ENCODE measurements around the gene HS3ST5. TPM values are rescaled to one million over a fixed set of nuclear protein-coding genes. Genes with fewer than 3 reads are reported as not detected.
A peak's percentile ranks its signal among the peaks of the same experiment; 100 is the strongest.

Gene HS3ST5
- total and polyA plus RNA-seq, 2 experiments from 2014 or later = not detected

DNA sequence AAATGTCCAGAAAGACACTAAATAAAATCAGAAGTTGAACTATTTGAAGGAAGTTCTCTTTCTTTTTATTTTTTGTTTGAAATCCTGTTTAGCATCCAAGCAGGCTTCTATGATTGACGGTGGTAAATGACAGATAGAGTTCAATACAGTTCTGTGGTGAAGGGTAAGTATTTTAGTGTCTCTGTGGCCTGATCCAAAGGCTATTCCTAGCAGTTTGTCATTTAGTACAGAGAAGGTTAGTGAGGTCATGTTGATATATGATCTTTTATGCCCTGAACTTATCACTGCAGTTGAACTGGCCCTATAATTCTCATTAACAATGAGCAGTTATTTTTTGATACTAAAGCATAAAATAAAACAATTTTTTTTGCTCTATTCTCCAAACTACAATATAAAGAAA lies 227.2 kb downstream of the HS3ST5 start:
- in situ Hi-C loops (cut with MboI) = no loop called here
- no peaks in the 10 kb centered on the region for H3K4me1 ChIP-seq (ENCODE audit: insufficient read depth)
- no peak overlapping the region for H3K4me3 ChIP-seq
- H3K9me3 ChIP-seq (ENCODE audit: low read depth) = no peaks in the 10 kb centered on the region
- no peak overlapping the region for H3K4me2 ChIP-seq (ENCODE audit: unreplicated experiment)
- H3K9me2 ChIP-seq (ENCODE audit: insufficient read depth) = no peaks in the 10 kb centered on the region
- WGBS, 2 experiments (ENCODE audit: low coverage in 1 of 2, low lambda C conversion rate in 2 of 2, missing lambda C conversion rate in 2 of 2) = 41 to 47% methylated on average over 1 of the region's 1 CpG
- H2AFZ ChIP-seq = no peak overlapping the region
- no peaks in the 10 kb centered on the region for H3K79me2 ChIP-seq (ENCODE audit: insufficient read depth)
- H4K20me1 ChIP-seq (ENCODE audit: insufficient read depth) = no peaks in the 10 kb centered on the region
- no peaks in the 10 kb centered on the region for H3K27me3 ChIP-seq (replicated peaks; ENCODE audit: insufficient read depth)
- DNase-seq = no peak
- no peaks in the 10 kb centered on the region for H3F3A ChIP-seq (ENCODE audit: insufficient read depth)
- no peak overlapping the region for H3K9ac ChIP-seq
- no peak for TF ChIP-seq EZH2phosphoT487 (IDR thresholded peaks at IDR 0.05; ENCODE audit: insufficient read depth, low read depth)
- TF ChIP-seq EZH2 (IDR thresholded peaks at IDR 0.05; ENCODE audit: insufficient read depth, poor library complexity, severe bottlenecking) = no peak
- no peak overlapping the region for H3K27ac ChIP-seq
- no peaks in the 10 kb centered on the region for H3K36me3 ChIP-seq (ENCODE audit: low read depth)

- H3K4me3 ChIP-seq = no peak overlapping the region
- no peaks in the 10 kb centered on the region for H3K9me3 ChIP-seq (ENCODE audit: low read depth)
- H2AFZ ChIP-seq = no peak overlapping the region
- DNase-seq = peak; percentile 84
- H3K36me3 ChIP-seq (ENCODE audit: low read depth) = no peaks in the 10 kb centered on the region
- H3K4me1 ChIP-seq (ENCODE audit: insufficient read depth) = no peaks in the 10 kb centered on the region
- TF ChIP-seq EZH2phosphoT487 (IDR thresholded peaks at IDR 0.05; ENCODE audit: insufficient read depth, low read depth) = no peak
- no peak for TF ChIP-seq EZH2 (IDR thresholded peaks at IDR 0.05; ENCODE audit: insufficient read depth, poor library complexity, severe bottlenecking)
- no peaks in the 10 kb centered on the region for H4K20me1 ChIP-seq (ENCODE audit: insufficient read depth)
- no peaks in the 10 kb centered on the region for H3K27me3 ChIP-seq (replicated peaks; ENCODE audit: insufficient read depth)
- no peak overlapping the region for H3K27ac ChIP-seq
- in situ Hi-C loops (cut with MboI) = no loop called here
- no peak overlapping the region for H3K9ac ChIP-seq
- peak overlapping the region; percentile 7 for H3K4me2 ChIP-seq (ENCODE audit: unreplicated experiment)
- no peaks in the 10 kb centered on the region for H3K9me2 ChIP-seq (ENCODE audit: insufficient read depth)
- 19 to 20% methylated on average over 11 of the region's 11 CpGs for WGBS, 2 experiments (ENCODE audit: low coverage in 1 of 2, low lambda C conversion rate in 2 of 2, missing lambda C conversion rate in 2 of 2)
- no peaks in the 10 kb centered on the region for H3K79me2 ChIP-seq (ENCODE audit: insufficient read depth)
- no peaks in the 10 kb centered on the region for H3F3A ChIP-seq (ENCODE audit: insufficient read depth)
Measured at GRCh38 chr6:114108119-114109002, 234.5 kb downstream of the HS3ST5 start.

GRCh38 chr6:114106020-114106419 lies 236.8 kb downstream of the HS3ST5 start:
- TF ChIP-seq EZH2phosphoT487 (IDR thresholded peaks at IDR 0.05; ENCODE audit: insufficient read depth, low read depth) (no peak), EZH2 (IDR thresholded peaks at IDR 0.05; ENCODE audit: insufficient read depth, poor library complexity, severe bottlenecking) (no peak)
- Histone ChIP-seq H3K27me3 (replicated peaks; ENCODE audit: insufficient read depth) (no peaks in the 10 kb centered on the region), H4K20me1 (ENCODE audit: insufficient read depth) (no peaks in the 10 kb centered on the region), H3K4me1 (ENCODE audit: insufficient read depth) (peaks cover under 1% of the 10 kb centered on the region; the same call in 1 of the 2 replicates), H3F3A (ENCODE audit: insufficient read depth) (no peaks in the 10 kb centered on the region), H3K36me3 (ENCODE audit: low read depth) (no peaks in the 10 kb centered on the region), H3K27ac (no peak overlapping the region), H3K9me2 (ENCODE audit: insufficient read depth) (no peaks in the 10 kb centered on the region), H3K4me3 (no peak overlapping the region), H2AFZ (no peak overlapping the region), H3K4me2 (ENCODE audit: unreplicated experiment) (no peak overlapping the region), H3K79me2 (ENCODE audit: insufficient read depth) (no peaks in the 10 kb centered on the region), H3K9me3 (ENCODE audit: low read depth) (no peaks in the 10 kb centered on the region), H3K9ac (no peak overlapping the region)
- in situ Hi-C loops (cut with MboI) = no loop called here
- no peak for DNase-seq
- WGBS, 2 experiments (ENCODE audit: low coverage in 1 of 2, low lambda C conversion rate in 2 of 2, missing lambda C conversion rate in 2 of 2) = 71 to 81% methylated on average over 3 of the region's 3 CpGs

DNA sequence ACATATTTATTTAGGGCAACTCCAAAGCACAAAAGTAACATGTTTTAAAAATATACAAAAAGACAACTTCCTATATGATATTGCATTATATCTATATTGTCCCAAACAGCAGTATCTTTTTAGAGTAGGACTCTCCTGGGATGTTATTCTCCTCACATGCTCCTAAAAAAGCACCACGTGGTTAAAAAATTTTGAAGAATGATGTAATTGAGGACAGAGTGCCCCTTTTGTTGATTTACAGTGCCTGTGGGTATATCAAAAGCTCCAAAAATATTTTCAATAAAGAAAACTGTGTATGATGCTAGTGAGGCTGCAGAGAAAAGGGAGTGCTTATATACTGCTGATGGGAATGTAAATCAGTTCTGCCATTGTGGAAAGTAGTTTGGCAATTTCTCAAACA lies 241.6 kb downstream of the HS3ST5 start:
- 46 to 50% methylated on average over 1 of the region's 1 CpG for WGBS, 2 experiments (ENCODE audit: low coverage in 1 of 2, low lambda C conversion rate in 2 of 2, missing lambda C conversion rate in 2 of 2)
- peaks cover 10% of the 10 kb centered on the region for H3K4me1 ChIP-seq (ENCODE audit: insufficient read depth)
- H4K20me1 ChIP-seq (ENCODE audit: insufficient read depth) = no peaks in the 10 kb centered on the region
- no peak overlapping the region for H3K4me2 ChIP-seq (ENCODE audit: unreplicated experiment)
- H3K79me2 ChIP-seq (ENCODE audit: insufficient read depth) = no peaks in the 10 kb centered on the region
- H3K4me3 ChIP-seq = no peak overlapping the region
- no peaks in the 10 kb centered on the region for H3K9me2 ChIP-seq (ENCODE audit: insufficient read depth)
- no peak overlapping the region for H3K9ac ChIP-seq
- no peak for DNase-seq
- no peak overlapping the region for H3K27ac ChIP-seq
- no peaks in the 10 kb centered on the region for H3K27me3 ChIP-seq (replicated peaks; ENCODE audit: insufficient read depth)
- no peaks in the 10 kb centered on the region for H3F3A ChIP-seq (ENCODE audit: insufficient read depth)
- H2AFZ ChIP-seq = 0 out of 2 replicates have a peak overlapping the region, but pooled peaks have one; percentile 31
- in situ Hi-C loops (cut with MboI) = no loop called here
- H3K9me3 ChIP-seq (ENCODE audit: low read depth) = no peaks in the 10 kb centered on the region
- no peaks in the 10 kb centered on the region for H3K36me3 ChIP-seq (ENCODE audit: low read depth)
- TF ChIP-seq EZH2phosphoT487 (IDR thresholded peaks at IDR 0.05; ENCODE audit: insufficient read depth, low read depth) (no peak), EZH2 (IDR thresholded peaks at IDR 0.05; ENCODE audit: insufficient read depth, poor library complexity, severe bottlenecking) (no peak)

All from GM23248 (cell line).